ENCODE data around the gene DLGAP3. TPM values are rescaled to one million over a fixed set of nuclear protein-coding genes. Genes with fewer than 3 reads are reported as not detected.

DLGAP3 gene
- total RNA-seq, 3 donors from 2014 or later, result 0.35 to 0.60 (median 0.41) TPM

DNA sequence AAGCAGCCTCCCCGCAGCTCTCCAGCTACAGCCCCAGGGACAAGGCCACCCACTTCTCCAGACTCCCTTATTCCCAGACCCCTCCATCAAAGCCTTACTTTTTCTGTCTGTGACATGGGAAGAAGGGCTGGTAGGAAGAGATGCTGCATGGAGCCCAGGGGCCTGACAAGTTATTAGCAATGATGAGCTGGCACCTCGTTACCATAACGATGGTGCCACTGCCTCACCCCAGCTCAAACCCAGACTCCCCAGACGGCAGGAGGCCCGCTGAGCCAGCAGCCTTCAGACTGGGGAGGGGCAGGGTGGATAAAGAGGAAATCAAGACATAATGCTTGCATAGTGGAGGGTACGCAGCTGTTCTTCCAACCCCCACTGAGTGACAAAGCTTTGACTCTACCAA lies 3.3 kb downstream of the DLGAP3 start:
- DNase-seq (no peak), ATAC-seq (no peak)
- peaks cover 3% of the 10 kb centered on the region for H3K4me1 ChIP-seq (ENCODE audit: low read depth)
- H3K4me3 ChIP-seq, result no peak overlapping the region
- H3K36me3 ChIP-seq (ENCODE audit: low read depth), result no peaks in the 10 kb centered on the region
- TF ChIP-seq, protein P1, sequence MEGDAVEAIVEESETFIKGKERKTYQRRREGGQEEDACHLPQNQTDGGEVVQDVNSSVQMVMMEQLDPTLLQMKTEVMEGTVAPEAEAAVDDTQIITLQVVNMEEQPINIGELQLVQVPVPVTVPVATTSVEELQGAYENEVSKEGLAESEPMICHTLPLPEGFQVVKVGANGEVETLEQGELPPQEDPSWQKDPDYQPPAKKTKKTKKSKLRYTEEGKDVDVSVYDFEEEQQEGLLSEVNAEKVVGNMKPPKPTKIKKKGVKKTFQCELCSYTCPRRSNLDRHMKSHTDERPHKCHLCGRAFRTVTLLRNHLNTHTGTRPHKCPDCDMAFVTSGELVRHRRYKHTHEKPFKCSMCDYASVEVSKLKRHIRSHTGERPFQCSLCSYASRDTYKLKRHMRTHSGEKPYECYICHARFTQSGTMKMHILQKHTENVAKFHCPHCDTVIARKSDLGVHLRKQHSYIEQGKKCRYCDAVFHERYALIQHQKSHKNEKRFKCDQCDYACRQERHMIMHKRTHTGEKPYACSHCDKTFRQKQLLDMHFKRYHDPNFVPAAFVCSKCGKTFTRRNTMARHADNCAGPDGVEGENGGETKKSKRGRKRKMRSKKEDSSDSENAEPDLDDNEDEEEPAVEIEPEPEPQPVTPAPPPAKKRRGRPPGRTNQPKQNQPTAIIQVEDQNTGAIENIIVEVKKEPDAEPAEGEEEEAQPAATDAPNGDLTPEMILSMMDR (IDR thresholded peaks at IDR 0.05), result no peak
- intact Hi-C loops (cut with DNase I, micrococcal nuclease), result no loop called here
- H3K9me3 ChIP-seq, result no peaks in the 10 kb centered on the region

DNA sequence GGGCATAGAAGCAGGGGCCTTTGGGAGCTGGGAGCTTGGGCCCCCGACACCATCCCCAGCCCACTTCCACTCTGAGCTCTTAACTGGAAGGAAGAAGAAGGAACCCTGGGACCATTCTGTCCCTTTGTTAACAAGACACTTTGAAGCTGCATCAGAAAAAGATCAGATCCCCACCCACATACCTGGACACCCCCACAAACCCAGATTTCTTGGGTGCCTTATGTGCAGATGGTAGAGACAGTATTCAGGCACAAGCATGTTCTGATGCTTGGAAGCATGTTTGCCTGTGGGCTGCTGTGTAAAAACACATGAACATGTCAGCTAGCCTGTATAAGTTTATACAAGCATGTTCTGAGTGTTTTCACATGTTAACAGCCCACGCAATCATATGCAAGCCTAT lies 3.7 kb downstream of the DLGAP3 start:
- DNase-seq, result no peak
- no peak for ATAC-seq
- Histone ChIP-seq H3K36me3 (ENCODE audit: low read depth) (no peaks in the 10 kb centered on the region), H3K4me3 (no peak overlapping the region), H3K9me3 (no peaks in the 10 kb centered on the region), H3K4me1 (ENCODE audit: low read depth) (peaks cover 3% of the 10 kb centered on the region)
- intact Hi-C loops (cut with DNase I, micrococcal nuclease), result no loop called here
- TF ChIP-seq, protein P1 (IDR thresholded peaks at IDR 0.05), result no peak

DNA sequence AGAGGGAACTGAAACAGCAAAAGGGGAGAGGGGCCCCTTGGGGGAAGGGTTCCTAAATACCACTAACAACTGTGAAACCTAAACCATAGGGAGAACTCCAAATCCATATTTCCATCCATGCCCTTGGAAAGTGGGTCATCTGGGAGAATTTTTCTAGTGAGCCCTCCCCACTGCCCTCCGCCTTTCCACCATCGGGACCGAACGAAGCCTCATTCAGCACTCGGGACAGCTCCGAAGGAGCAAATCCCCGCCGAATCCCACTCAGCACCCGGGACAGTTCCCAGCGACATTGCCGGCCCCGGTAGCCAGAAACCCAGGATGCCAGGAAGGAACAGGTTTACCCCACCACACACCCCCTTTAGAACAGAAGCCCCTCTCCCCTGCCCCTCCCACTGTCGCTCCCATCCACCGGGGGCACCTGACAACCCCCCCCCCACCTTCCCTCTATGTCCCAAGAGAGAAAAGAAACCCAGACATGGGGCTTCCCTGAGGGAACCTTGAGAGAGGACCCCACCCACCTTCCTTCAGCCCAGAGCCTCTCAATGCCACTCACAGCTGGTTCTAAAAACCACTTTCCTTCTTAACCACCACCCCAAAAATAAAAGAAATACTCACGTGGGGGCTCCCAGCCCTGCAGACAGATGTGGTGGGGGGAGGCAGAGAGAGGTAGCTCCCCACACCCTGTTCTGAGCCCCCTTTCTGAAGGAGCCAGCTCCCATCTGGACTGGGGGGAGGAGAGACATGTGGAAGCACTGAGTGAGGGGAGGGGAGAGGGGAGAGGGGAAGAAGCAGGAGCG lies 4.5 kb downstream of the DLGAP3 start:
- no peak overlapping the region for H3K4me3 ChIP-seq
- DNase-seq, result peak in 2 of 3 donors; percentile 72 to 76
- TF ChIP-seq, protein P1 (IDR thresholded peaks at IDR 0.05), result no peak
- peaks cover 3% of the 10 kb centered on the region for H3K4me1 ChIP-seq (ENCODE audit: low read depth)
- peak; percentile 67 for ATAC-seq
- H3K36me3 ChIP-seq (ENCODE audit: low read depth), result no peaks in the 10 kb centered on the region
- H3K9me3 ChIP-seq, result no peaks in the 10 kb centered on the region
- intact Hi-C loops (cut with DNase I, micrococcal nuclease), result no loop called here

DNA sequence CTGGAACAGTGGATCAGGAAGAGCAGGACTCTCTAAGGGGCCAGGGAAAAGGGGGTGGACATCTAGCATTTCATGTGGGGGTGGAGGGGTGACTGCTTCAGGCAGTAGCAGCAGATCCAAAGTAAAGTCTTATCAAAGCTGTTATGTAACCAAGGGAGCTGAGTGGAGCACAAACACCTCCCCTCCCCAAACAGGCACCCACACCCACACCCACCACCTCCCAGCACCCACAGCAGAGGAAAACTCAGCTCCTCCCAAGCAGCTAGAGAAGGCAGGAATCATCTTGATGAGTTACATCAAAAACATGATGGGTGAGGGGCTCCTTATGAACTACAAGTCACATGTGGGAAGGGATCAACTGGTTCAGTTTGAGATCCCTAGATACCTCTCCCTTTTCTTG lies 6.0 kb downstream of the DLGAP3 start:
- intact Hi-C loops (cut with DNase I, micrococcal nuclease), result no loop called here
- Histone ChIP-seq H3K36me3 (ENCODE audit: low read depth) (no peaks in the 10 kb centered on the region), H3K9me3 (no peaks in the 10 kb centered on the region), H3K4me1 (ENCODE audit: low read depth) (no peaks in the 10 kb centered on the region), H3K4me3 (no peak overlapping the region)
- no peak for DNase-seq
- TF ChIP-seq, protein P1 (IDR thresholded peaks at IDR 0.05), result no peak
- ATAC-seq, result no peak

DNA sequence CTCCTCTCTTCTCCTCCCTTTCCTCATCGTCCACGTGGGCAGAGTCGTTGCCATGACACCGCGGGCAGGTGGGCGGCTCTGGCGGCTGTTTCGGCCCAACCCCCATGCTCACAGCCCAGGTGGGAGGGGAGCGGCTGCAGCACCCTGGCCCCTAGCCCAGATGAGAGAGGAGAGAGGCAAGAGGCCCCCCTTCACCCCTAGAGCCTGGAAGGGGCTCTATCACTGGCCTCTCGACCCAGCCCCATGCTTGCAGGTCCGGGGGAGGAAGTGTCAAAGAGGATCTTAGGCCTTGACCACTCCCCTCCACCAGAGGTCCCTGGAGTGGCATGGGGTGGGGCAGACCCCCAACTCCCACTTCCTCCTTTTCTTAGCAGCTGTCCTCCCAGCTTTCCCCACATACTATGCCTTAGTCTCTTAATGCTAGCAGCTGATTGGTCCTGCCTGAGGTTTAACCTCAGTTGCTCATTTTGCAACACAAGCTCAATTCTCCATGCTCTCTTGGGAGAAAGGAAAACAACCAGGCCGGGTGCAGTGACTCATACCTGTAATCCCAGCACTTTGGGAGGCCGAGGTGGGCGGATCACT lies 10.4 kb downstream of the DLGAP3 start:
- intact Hi-C loops (cut with DNase I, micrococcal nuclease), result no loop called here
- Histone ChIP-seq H3K4me1 (ENCODE audit: low read depth) (no peaks in the 10 kb centered on the region), H3K4me3 (no peak overlapping the region), H3K36me3 (ENCODE audit: low read depth) (no peaks in the 10 kb centered on the region), H3K9me3 (no peaks in the 10 kb centered on the region)
- DNase-seq (no peak), ATAC-seq (peak; percentile 30)
- TF ChIP-seq, protein P1 (IDR thresholded peaks at IDR 0.05), result no peak
